Measurements from ENCODE around the gene TMEM132C. TPM values are rescaled to one million over a fixed set of nuclear protein-coding genes. Genes with fewer than 3 reads are reported as not detected.

Gene TMEM132C
- total RNA-seq, 1 experiment from 2014 or later = not detected

- H3K4me3 Mint-ChIP-seq = no peak overlapping the region
- no peaks in the 10 kb centered on the region for H3K4me1 Mint-ChIP-seq
- no peak for ATAC-seq
- TF ChIP-seq RORB (CRISPR knock-in tag; IDR thresholded peaks at IDR 0.05) = no peak
- TF ChIP-seq ZNF532 (CRISPR knock-in tag; IDR thresholded peaks at IDR 0.05; ENCODE audit: borderline replicate concordance) = no peak
- TF ChIP-seq MLX (CRISPR knock-in tag; IDR thresholded peaks at IDR 0.05) = no peak
- no peak for TF ChIP-seq ZNF423 (CRISPR knock-in tag; IDR thresholded peaks at IDR 0.05)
- CTCF ChIA-PET = no interaction called here
- DNase-seq (ENCODE audit: low spot score) = no peak
- POLR2A ChIA-PET = no interaction called here
- H3K9me3 Mint-ChIP-seq = peaks cover 82% of the 10 kb centered on the region
- peaks cover 24% of the 10 kb centered on the region for H3K27me3 Mint-ChIP-seq (ENCODE audit: low read depth)
- H3K36me3 Mint-ChIP-seq = peaks cover 79% of the 10 kb centered on the region
- H3K27ac Mint-ChIP-seq = no peak overlapping the region
Observed at GRCh38 chr12:128513331-128513730, 246.4 kb downstream of the TMEM132C start.

- POLR2A ChIA-PET = no interaction called here
- H3K9me3 Mint-ChIP-seq = peaks cover 77% of the 10 kb centered on the region
- no peak for ATAC-seq
Observed at GRCh38 chr12:128513831-128514230, 246.9 kb downstream of the TMEM132C start.

More at GRCh38 chr12:128513831-128514230, 246.9 kb downstream of the TMEM132C start:
- no peak for DNase-seq (ENCODE audit: low spot score)
- Mint-ChIP-seq H3K4me1 (no peaks in the 10 kb centered on the region), H3K4me3 (no peak overlapping the region), H3K36me3 (peaks cover 77% of the 10 kb centered on the region), H3K27me3 (ENCODE audit: low read depth) (peaks cover 20% of the 10 kb centered on the region), H3K27ac (no peak overlapping the region)
- CTCF ChIA-PET = no interaction called here
- TF ChIP-seq HMGXB4 (CRISPR knock-in tag; IDR thresholded peaks at IDR 0.05) = no peak
- TF ChIP-seq GTF2I (CRISPR knock-in tag; conservative IDR thresholded peaks at IDR 0.05) = no peak
- no peak for TF ChIP-seq CREM (CRISPR knock-in tag; IDR thresholded peaks at IDR 0.05)
- TF ChIP-seq CREB1 (CRISPR knock-in tag; IDR thresholded peaks at IDR 0.05) = no peak
- no peak for TF ChIP-seq KAT7 (CRISPR knock-in tag; IDR thresholded peaks at IDR 0.05; ENCODE audit: borderline replicate concordance)
- no peak for TF ChIP-seq E2F5 (CRISPR knock-in tag; IDR thresholded peaks at IDR 0.05)
- TF ChIP-seq MAX (CRISPR knock-in tag; IDR thresholded peaks at IDR 0.05) = no peak
- TF ChIP-seq ZNF121 (CRISPR knock-in tag; IDR thresholded peaks at IDR 0.05) = no peak
- no peak for TF ChIP-seq ETV6 (CRISPR knock-in tag; IDR thresholded peaks at IDR 0.05)
- TF ChIP-seq GABPB1 (CRISPR knock-in tag; IDR thresholded peaks at IDR 0.05) = no peak
- TF ChIP-seq TEAD4 (CRISPR knock-in tag; IDR thresholded peaks at IDR 0.05) = no peak
- no peak for TF ChIP-seq ATF6 (CRISPR knock-in tag; IDR thresholded peaks at IDR 0.05)
- no peak for TF ChIP-seq JUN (CRISPR knock-in tag; IDR thresholded peaks at IDR 0.05)
- no peak for TF ChIP-seq ZNF396 (CRISPR knock-in tag; IDR thresholded peaks at IDR 0.05; ENCODE audit: borderline replicate concordance)
- TF ChIP-seq ZSCAN18 (CRISPR knock-in tag; IDR thresholded peaks at IDR 0.05) = no peak
- TF ChIP-seq ARID4B (CRISPR knock-in tag; IDR thresholded peaks at IDR 0.05; ENCODE audit: borderline replicate concordance) = no peak

All from WTC11 (cell line).